Uterus (tissue), 4 donors: Measurements from ENCODE around the gene CDH4. TPM values are rescaled to one million over a fixed set of nuclear protein-coding genes. Genes with fewer than 3 reads are reported as not detected.

Experiments used
- DNase-seq, 2 donors: peaks; one replicate each; pipeline ENCODE4 v3.0.0-alpha.2; 2019 to 2020
- H3K27ac ChIP-seq, 2 donors: fragments of 200-600 bp; sonication (generic); 1 replicate in 1 of 2; 2 replicates in 1 of 2; pipeline ENCODE4 v1.5.1; 2016 to 2018
- H3K27me3 ChIP-seq, 2 donors: fragments of 200-600 bp; sonication (generic); one replicate each; pipeline ENCODE4 v1.5.1; 2018 to 2019; ENCODE audit warnings: control low read depth in 1 of 2
- H3K36me3 ChIP-seq, 2 donors: fragments of 200-600 bp; sonication (generic); one replicate each; pipeline ENCODE4 v1.5.1; 2019; ENCODE audit warnings: control low read depth in 1 of 2
- H3K4me1 ChIP-seq, 2 donors: fragments of 200-600 bp; sonication (generic); one replicate each; pipeline ENCODE4 v1.5.1; 2018 to 2019; ENCODE audit warnings: control low read depth in 1 of 2
- H3K4me3 ChIP-seq, 2 donors: fragments of 200-600 bp; sonication (generic); 1 replicate in 1 of 2; 2 replicates in 1 of 2; pipeline ENCODE4 v1.5.1; 2018 to 2019; ENCODE audit warnings: mild to moderate bottlenecking in 1 of 2
- H3K9me3 ChIP-seq, 2 donors: fragments of 200-600 bp; sonication (generic); one replicate each; pipeline ENCODE4 v1.5.1; 2019; ENCODE audit warnings: control low read depth in 1 of 2
- CTCF ChIP-seq, 4 experiments: fragments of 200-600 bp in 2 of 4; fragments of 450-650 bp in 2 of 4; sonication (generic) in 2 of 4; IDR thresholded peaks; one replicate each; pipeline ENCODE4 v1.5.1; 2016 to 2019; ENCODE audit warnings: antibody characterized with exemption in 4 of 4, mild to moderate bottlenecking in 2 of 4, moderate library complexity in 1 of 4
- POLR2A ChIP-seq, 2 donors: fragments of 450-650 bp; IDR thresholded peaks; one replicate each; pipeline ENCODE4 v1.6.1; 2016; ENCODE audit warnings: antibody characterized with exemption in 2 of 2, mild to moderate bottlenecking in 1 of 2, moderate library complexity in 1 of 2
- intact Hi-C: fragments of 100-400 bp; cut with DNase I; formaldehyde crosslinking; loops from one replicate; pipeline ENCODE4 v1.15.1; 2023; ENCODE audit warnings: low total_unique reads
- total RNA-seq, 4 donors: library from RNA; depleted of rRNA in 3 of 4; stranded (reverse); fragments of >200 nt in 3 of 4; gene quantifications; one replicate each; pipeline versions ENCODE4 v1.1.0 to v1.2.4, GENCODE V29; 2014 to 2023
- donor health status: DM: yes; HTN: yes; CAD: no.

Gene CDH4
- total RNA-seq, 4 donors from 2014 or later, result under 0.01 to 0.55 TPM; not detected in 2

- intact Hi-C loops, result no loop called here
- no peak for DNase-seq
- Histone ChIP-seq H3K4me1 (no peaks in the 10 kb centered on the region), H3K36me3 (no peaks in the 10 kb centered on the region), H3K4me3 (no peak overlapping the region), H3K9me3 (no peaks in the 10 kb centered on the region), H3K27ac (no peak overlapping the region), H3K27me3 (no peaks in the 10 kb centered on the region)
- TF ChIP-seq CTCF (IDR thresholded peaks at IDR 0.05) (no peak), POLR2A (IDR thresholded peaks at IDR 0.05) (no peak)
Measured at GRCh38 chr20:61668065-61668650, 416.1 kb downstream of the CDH4 start.

- no peak for DNase-seq
- Histone ChIP-seq H3K4me1 (no peaks in the 10 kb centered on the region), H3K27me3 (no peaks in the 10 kb centered on the region), H3K4me3 (no peak overlapping the region), H3K27ac (no peak overlapping the region), H3K36me3 (no peaks in the 10 kb centered on the region), H3K9me3 (no peaks in the 10 kb centered on the region)
- TF ChIP-seq POLR2A (IDR thresholded peaks at IDR 0.05), result no peak
- no peak for TF ChIP-seq CTCF (IDR thresholded peaks at IDR 0.05)
- intact Hi-C loops, result no loop called here
Measured at GRCh38 chr20:61668771-61669503, 416.9 kb downstream of the CDH4 start.

- no peaks in the 10 kb centered on the region for H3K4me1 ChIP-seq
- H3K36me3 ChIP-seq, result no peaks in the 10 kb centered on the region
- no peak overlapping the region for H3K4me3 ChIP-seq
- no peak for DNase-seq
- H3K27me3 ChIP-seq, result no peaks in the 10 kb centered on the region
- intact Hi-C loops, result no loop called here
- H3K9me3 ChIP-seq, result no peaks in the 10 kb centered on the region
- TF ChIP-seq POLR2A (IDR thresholded peaks at IDR 0.05) (no peak), CTCF (IDR thresholded peaks at IDR 0.05) (no peak)
- H3K27ac ChIP-seq, result no peak overlapping the region
Measured at GRCh38 chr20:61670274-61670673, 418.2 kb downstream of the CDH4 start.

GRCh38 chr20:61671559-61671958 is 419.5 kb downstream of the CDH4 start:
- no peak for DNase-seq
- intact Hi-C loops, result no loop called here
- H3K36me3 ChIP-seq, result no peaks in the 10 kb centered on the region
- H3K27ac ChIP-seq, result no peak overlapping the region
- TF ChIP-seq CTCF (IDR thresholded peaks at IDR 0.05) (no peak), POLR2A (IDR thresholded peaks at IDR 0.05) (no peak)
- no peaks in the 10 kb centered on the region for H3K9me3 ChIP-seq
- H3K4me1 ChIP-seq, result no peaks in the 10 kb centered on the region
- H3K27me3 ChIP-seq, result no peaks in the 10 kb centered on the region
- H3K4me3 ChIP-seq, result no peak overlapping the region

GRCh38 chr20:61673152-61673847 is 421.2 kb downstream of the CDH4 start:
- H3K36me3 ChIP-seq, result no peaks in the 10 kb centered on the region
- TF ChIP-seq POLR2A (IDR thresholded peaks at IDR 0.05), result no peak
- TF ChIP-seq CTCF (IDR thresholded peaks at IDR 0.05), result no peak
- H3K9me3 ChIP-seq, result no peaks in the 10 kb centered on the region
- DNase-seq, result no peak
- no peak overlapping the region for H3K27ac ChIP-seq
- no peak overlapping the region for H3K4me3 ChIP-seq
- intact Hi-C loops, result no loop called here
- no peaks in the 10 kb centered on the region for H3K27me3 ChIP-seq
- H3K4me1 ChIP-seq, result no peaks in the 10 kb centered on the region
